Left kidney (tissue), 8 donors: ENCODE results near the gene ILDR1. TPM values are rescaled to one million over a fixed set of nuclear protein-coding genes. Genes with fewer than 3 reads are reported as not detected.
"Not testable (repeated sequence)": the region's sequence is repeated elsewhere in the genome, so short reads cannot be mapped to it uniquely, and the experiment has no call there.

ENCODE experiments used
- DNase-seq: peaks from one replicate; pipeline ENCODE4 v3.0.0-alpha.2; 2013
- long read RNA-seq, 8 donors: transcript quantifications; one replicate each; lab custom pipeline, GENCODE V29; 2026
- polyA plus RNA-seq: library from polyadenylated mRNA; unstranded; fragments of 120-200 nt; gene quantifications from one replicate; pipeline ENCODE4 v1.2.1, GENCODE V29; 2013; ENCODE audit not compliant: insufficient read length

Gene ILDR1
- 7.4 TPM for polyA plus RNA-seq
- long read RNA-seq, donor 1, partial matches to known transcripts, result 0 of 1 reads
- long read RNA-seq, donor 1, other reads (novel, unspliced or antisense), result 0 of 1 reads
- long read RNA-seq, donor 2, result 0 reads
- long read RNA-seq, donor 3, result 0 reads
- long read RNA-seq, donor 4, result 0 reads
- long read RNA-seq, donor 5, result 0 reads
- long read RNA-seq, donor 6, result 0 reads
- long read RNA-seq, donor 7, transcript ILDR1-202 (8 exons, 2,855 nt), result major isoform, 5 of 5 reads
- long read RNA-seq, donor 7, partial matches to known transcripts, result 0 of 5 reads
- long read RNA-seq, donor 7, other reads (novel, unspliced or antisense), result 0 of 5 reads
- long read RNA-seq, donor 8, result 0 reads

DNA sequence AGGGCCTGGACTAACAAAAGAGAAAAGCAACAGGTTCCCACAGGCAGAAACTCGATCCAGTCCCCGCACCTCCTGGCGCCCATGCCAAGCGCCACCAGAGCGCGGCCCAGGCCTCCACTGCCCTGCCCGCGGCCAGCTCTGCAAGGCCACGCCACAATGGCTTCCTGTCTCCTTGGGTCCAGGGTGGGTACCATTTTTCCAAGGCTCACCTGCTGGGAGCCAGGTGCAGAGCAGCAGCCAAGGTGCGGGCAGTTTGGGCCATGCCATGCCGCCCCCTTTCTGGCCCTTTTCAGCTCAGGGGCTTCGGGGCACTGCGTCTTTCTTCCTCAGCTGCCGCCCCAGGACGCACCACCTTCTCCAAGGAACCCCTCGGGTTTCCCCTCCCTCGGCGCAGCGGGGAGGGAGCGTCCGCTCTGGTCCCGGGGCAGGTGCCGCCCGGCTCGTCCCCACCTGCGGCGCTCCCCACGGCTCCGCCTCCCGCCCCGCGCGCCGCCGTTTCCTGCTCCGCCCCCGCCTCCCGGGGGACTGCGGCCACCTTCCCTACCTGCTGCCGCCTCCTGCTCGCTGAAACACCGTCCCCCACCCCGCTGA lies at the start of gene ILDR1:
Gene ILDR1 (minus strand): TSS at position 437 of the 591 bp plus-strand sequence. CDS start 170 bp downstream, at position 267.
- peak; percentile 31 for DNase-seq

GRCh38 chr3:122067588-122068240 lies 45.7 kb upstream of the ILDR1 start:
- DNase-seq, result no peak

- DNase-seq, result no peak
Measured at GRCh38 chr3:122067214-122067550, 45.1 kb upstream of the ILDR1 start.

GRCh38 chr3:122066331-122067213 lies 44.5 kb upstream of the ILDR1 start:
- no peak for DNase-seq

- no peak for DNase-seq
Measured at GRCh38 chr3:122064326-122064725, 42.3 kb upstream of the ILDR1 start.

GRCh38 chr3:122063908-122064307 lies 41.9 kb upstream of the ILDR1 start:
- DNase-seq, result no peak

GRCh38 chr3:122060040-122060698 lies 38.1 kb upstream of the ILDR1 start:
- DNase-seq, result no peak

- no peak for DNase-seq
Measured at GRCh38 chr3:122058294-122058693, 36.2 kb upstream of the ILDR1 start.

- no peak for DNase-seq
Measured at GRCh38 chr3:122057671-122058070, 35.6 kb upstream of the ILDR1 start.

DNA sequence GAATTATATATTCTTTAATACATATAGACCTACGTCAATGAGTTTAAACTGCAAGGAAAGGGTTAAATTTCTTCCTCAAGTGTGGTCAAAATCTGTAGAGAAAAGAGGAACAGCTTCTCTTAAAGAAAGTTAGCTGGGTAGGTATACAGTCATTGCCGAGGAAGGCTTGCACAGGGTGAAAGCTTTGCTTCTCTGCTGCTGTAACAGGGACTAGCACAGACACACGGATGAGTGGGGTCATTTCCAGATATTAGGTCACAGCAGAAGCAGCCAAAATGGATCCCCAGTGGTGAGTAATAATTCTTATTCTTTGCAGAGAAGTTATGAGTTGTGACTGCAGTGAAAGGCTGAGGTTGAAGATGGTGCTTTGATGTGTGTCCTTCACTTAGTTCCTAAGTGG lies 33.2 kb upstream of the ILDR1 start, which contains the start of gene CD86:
Gene CD86 (plus strand): TSS at position 148 of the 400 bp plus-strand sequence. CDS start 128 bp downstream, at position 276.
- DNase-seq, result no peak

GRCh38 chr3:122052968-122053367 lies 30.9 kb upstream of the ILDR1 start:
- DNase-seq, result no peak

DNA sequence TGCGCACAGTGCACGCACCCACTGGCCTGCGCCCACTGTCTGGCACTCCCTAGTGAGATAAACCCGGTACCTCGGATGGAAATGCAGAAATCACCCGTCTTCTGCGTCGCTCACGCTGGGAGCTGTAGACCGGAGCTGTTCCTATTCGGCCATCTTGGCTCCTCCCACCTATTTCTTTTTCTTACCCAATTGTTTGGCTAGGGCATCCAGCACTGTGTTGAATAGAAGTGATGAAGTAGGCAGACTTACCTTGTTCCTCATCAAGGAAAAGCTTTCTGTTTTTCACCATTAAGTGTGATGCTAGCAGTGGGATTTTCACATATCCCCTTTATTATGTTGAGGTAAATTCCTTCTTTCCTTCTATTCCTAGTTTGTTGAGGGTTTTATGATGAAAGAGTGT lies 25.7 kb upstream of the ILDR1 start:
- DNase-seq, result not testable (repeated sequence)

DNA sequence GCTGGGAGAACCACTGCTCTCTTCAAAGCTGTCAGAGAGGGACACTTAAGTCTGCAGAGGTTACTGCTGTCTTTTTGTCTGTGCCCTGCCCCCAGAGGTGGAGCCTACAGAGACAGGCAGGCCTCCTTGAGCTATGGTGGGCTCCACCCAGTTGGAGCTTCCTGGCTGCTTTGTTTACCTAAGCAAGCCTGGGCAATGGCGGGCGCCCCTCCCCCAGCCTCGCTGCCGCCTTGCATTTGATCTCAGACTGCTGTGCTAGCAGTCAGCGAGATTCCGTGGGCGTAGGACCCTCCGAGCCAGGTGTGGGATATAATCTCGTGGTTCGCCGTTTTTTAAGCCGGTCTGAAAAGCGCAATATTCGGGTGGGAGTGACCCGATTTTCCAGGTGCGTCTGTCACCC lies 25.2 kb upstream of the ILDR1 start:
- not testable (repeated sequence) for DNase-seq

- DNase-seq, result no peak
Measured at GRCh38 chr3:122033023-122033422, 11.0 kb upstream of the ILDR1 start.

DNA sequence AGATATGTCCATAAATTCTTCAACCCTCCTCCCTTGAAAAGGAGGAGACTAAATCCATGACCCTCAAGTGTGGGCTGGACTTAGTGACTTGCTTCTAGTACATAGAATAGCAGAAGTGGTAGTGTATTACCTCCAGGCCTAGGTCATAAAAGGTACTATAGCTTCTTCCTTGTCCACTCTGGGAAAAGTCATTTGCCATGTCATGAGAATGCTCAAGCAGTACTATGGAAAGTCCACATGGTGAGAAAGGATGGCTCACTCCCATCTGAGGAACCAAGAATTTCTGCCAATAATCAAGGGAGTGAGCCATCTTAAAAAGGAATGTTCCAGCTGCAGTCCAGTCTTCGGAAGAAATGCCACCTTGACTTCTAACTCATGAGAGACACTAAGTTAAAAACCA lies 10.5 kb upstream of the ILDR1 start:
- DNase-seq, result no peak

GRCh38 chr3:122031123-122031468 lies 9.0 kb upstream of the ILDR1 start:
- no peak for DNase-seq

GRCh38 chr3:122030381-122031122 lies 8.5 kb upstream of the ILDR1 start:
- DNase-seq, result no peak

GRCh38 chr3:122025296-122025695 lies 3.2 kb upstream of the ILDR1 start:
- no peak for DNase-seq

DNA sequence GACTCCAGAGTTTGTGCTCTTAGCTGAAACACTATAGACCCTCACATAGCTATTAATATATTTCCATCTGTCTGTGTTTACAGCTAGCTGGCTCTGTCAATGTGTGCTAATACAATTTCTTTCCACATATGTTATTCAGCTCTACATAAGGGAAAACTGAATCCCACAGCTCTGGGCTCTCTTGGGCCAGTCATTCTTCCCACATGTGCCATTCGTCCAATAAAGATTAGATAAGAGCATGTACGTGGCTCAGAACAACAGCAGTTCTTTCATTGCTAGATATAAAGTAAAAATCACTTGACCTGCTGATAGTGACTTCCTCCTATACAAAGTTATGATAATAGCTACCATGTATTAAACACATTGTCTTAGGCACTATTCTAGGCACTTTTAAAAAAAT lies 2.8 kb upstream of the ILDR1 start:
- no peak for DNase-seq

DNA sequence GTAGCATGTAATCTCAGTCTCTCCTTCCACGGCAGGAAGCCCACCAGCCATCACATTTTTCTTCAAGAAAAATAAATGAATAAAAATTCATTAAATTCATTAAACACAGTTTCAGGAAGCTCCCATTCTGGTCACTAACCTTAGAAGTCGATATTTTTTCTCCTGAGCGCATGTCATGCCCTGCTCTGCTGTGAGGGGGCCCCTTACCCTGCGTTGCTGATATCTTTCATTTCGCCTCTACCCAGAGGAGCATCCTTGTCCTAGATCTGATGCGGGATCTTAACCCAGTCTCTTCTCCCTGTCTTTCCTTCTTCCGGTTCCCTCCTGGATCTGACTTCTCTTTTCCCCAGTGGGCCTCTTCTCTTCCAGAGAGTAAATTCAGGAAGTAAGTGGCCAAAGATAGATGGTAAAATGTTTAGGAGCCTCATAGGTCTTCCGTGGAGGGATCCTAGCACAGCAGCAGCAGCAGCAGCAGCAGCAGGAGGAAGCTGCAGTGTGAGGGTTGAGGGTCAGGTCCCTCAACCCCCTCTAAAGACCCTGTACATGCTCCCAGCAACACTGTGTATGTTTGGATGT lies 1.4 kb upstream of the ILDR1 start:
- DNase-seq, result no peak

DNA sequence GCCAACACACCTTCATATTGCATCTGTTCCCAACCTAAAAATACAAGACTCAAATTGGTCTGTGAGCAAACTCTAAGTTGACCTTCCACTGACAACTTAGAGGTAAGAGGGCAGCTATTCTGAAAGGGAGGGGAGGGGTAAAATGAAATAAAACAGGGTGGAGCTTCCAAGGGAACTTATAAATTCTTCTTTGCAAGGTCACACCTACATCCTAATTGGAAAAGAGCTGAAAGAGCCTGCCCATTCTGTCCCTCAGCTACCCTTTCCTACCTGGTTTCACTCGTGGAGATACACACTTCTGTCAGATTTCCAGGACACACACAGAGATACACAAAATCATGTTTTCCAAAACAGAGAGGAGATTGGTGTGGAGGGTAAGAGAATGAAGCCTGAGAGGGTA lies 1.0 kb downstream of the ILDR1 start:
- no peak for DNase-seq
